Chondrocyte (in vitro differentiated cells): Measurements from ENCODE around the gene HRH3. TPM values are rescaled to one million over a fixed set of nuclear protein-coding genes. Genes with fewer than 3 reads are reported as not detected.

Source experiments
- DNase-seq: peaks from one replicate; pipeline ENCODE4 v3.0.0; 2021; ENCODE audit warnings: mixed read lengths, low spot score
- H3K27ac Mint-ChIP-seq: one replicate; pipeline ENCODE4 v1.8.0; 2021; ENCODE audit warnings: mild to moderate bottlenecking, moderate library complexity, mixed read lengths; ENCODE audit not compliant: unreplicated experiment
- H3K27me3 Mint-ChIP-seq: 2 replicates; pipeline ENCODE4 v1.8.0; 2021; ENCODE audit warnings: low read depth, mixed read lengths
- H3K36me3 Mint-ChIP-seq: 2 replicates; pipeline ENCODE4 v1.8.0; 2021; ENCODE audit warnings: low read depth, mixed read lengths
- H3K4me1 Mint-ChIP-seq: 2 replicates; pipeline ENCODE4 v1.8.0; 2021; ENCODE audit warnings: low read depth, mild to moderate bottlenecking, mixed read lengths
- H3K4me3 Mint-ChIP-seq: one replicate; pipeline ENCODE4 v1.8.0; 2021; ENCODE audit warnings: mild to moderate bottlenecking, moderate library complexity, mixed read lengths; ENCODE audit not compliant: unreplicated experiment
- H3K9me3 Mint-ChIP-seq: 2 replicates; pipeline ENCODE4 v1.8.0; 2021; ENCODE audit warnings: low read depth, mixed read lengths
- CTCF ChIP-seq: fragments of 200-600 bp; sonication (generic); IDR thresholded peaks from 2 replicates; pipeline ENCODE4 v1.5.0; 2021; ENCODE audit warnings: antibody characterized with exemption, mild to moderate bottlenecking, moderate library complexity
- total RNA-seq: library from RNA; stranded (reverse); gene quantifications from 3 replicates; pipeline ENCODE4 v1.2.1, GENCODE V29; 2021

The HRH3 gene
- total RNA-seq, 1 donor from 2014 or later: not detected

- H3K27ac Mint-ChIP-seq: no peak overlapping the region
- H3K36me3 Mint-ChIP-seq: no peaks in the 10 kb centered on the region
- no peak for TF ChIP-seq CTCF
- H3K9me3 Mint-ChIP-seq: no peaks in the 10 kb centered on the region
- H3K4me1 Mint-ChIP-seq: peaks cover 8% of the 10 kb centered on the region
- no peak for DNase-seq
- no peak overlapping the region for H3K4me3 Mint-ChIP-seq
- H3K27me3 Mint-ChIP-seq: no peaks in the 10 kb centered on the region
Observed at GRCh38 chr20:62234339-62234738, 14.3 kb upstream of the HRH3 start.

- no peak for TF ChIP-seq CTCF
- Mint-ChIP-seq H3K27ac (no peak overlapping the region), H3K4me3 (no peak overlapping the region), H3K27me3 (no peaks in the 10 kb centered on the region), H3K4me1 (peaks cover 5% of the 10 kb centered on the region), H3K9me3 (no peaks in the 10 kb centered on the region), H3K36me3 (no peaks in the 10 kb centered on the region)
- no peak for DNase-seq
Observed at GRCh38 chr20:62233684-62234083, 13.6 kb upstream of the HRH3 start.

GRCh38 chr20:62232770-62233645 is 12.9 kb upstream of the HRH3 start:
- H3K27me3 Mint-ChIP-seq: no peaks in the 10 kb centered on the region
- H3K27ac Mint-ChIP-seq: no peak overlapping the region
- no peak for TF ChIP-seq CTCF
- H3K4me3 Mint-ChIP-seq: no peak overlapping the region
- peaks cover 4% of the 10 kb centered on the region for H3K4me1 Mint-ChIP-seq
- H3K9me3 Mint-ChIP-seq: no peaks in the 10 kb centered on the region
- no peaks in the 10 kb centered on the region for H3K36me3 Mint-ChIP-seq
- no peak for DNase-seq

GRCh38 chr20:62232194-62232593 is 12.1 kb upstream of the HRH3 start:
- no peak overlapping the region for H3K4me3 Mint-ChIP-seq
- no peaks in the 10 kb centered on the region for H3K4me1 Mint-ChIP-seq
- no peak for DNase-seq
- no peaks in the 10 kb centered on the region for H3K9me3 Mint-ChIP-seq
- TF ChIP-seq CTCF: no peak
- no peak overlapping the region for H3K27ac Mint-ChIP-seq
- no peaks in the 10 kb centered on the region for H3K36me3 Mint-ChIP-seq
- no peaks in the 10 kb centered on the region for H3K27me3 Mint-ChIP-seq

- no peaks in the 10 kb centered on the region for H3K4me1 Mint-ChIP-seq
- no peak overlapping the region for H3K4me3 Mint-ChIP-seq
- DNase-seq: no peak
- TF ChIP-seq CTCF: no peak
- peaks cover 7% of the 10 kb centered on the region for H3K27me3 Mint-ChIP-seq
- no peak overlapping the region for H3K27ac Mint-ChIP-seq
- no peaks in the 10 kb centered on the region for H3K9me3 Mint-ChIP-seq
- H3K36me3 Mint-ChIP-seq: no peaks in the 10 kb centered on the region
Observed at GRCh38 chr20:62231292-62231691, 11.2 kb upstream of the HRH3 start.
